HepG2 (cell line): ENCODE results near the gene NAV2. TPM values are rescaled to one million over a fixed set of nuclear protein-coding genes. Genes with fewer than 3 reads are reported as not detected.
A peak's percentile ranks its signal among the peaks of the same experiment; 100 is the strongest.

Experiments used
- DBP ChIP-seq: sonication (generic); formaldehyde crosslinking; IDR thresholded peaks from 2 replicates; pipeline ENCODE4 v1.4.0; 2020; ENCODE audit warnings: missing genetic modification reagents; ENCODE audit errors: not compliant biosample characterization
- HDAC2 ChIP-seq: sonication (generic); formaldehyde crosslinking; IDR thresholded peaks from 2 replicates; pipeline ENCODE4 v1.4.0; 2020; ENCODE audit warnings: missing genetic modification reagents
- HMGXB3 ChIP-seq: sonication (generic); formaldehyde crosslinking; IDR thresholded peaks from 2 replicates; pipeline ENCODE4 v1.4.0; 2020; ENCODE audit warnings: missing genetic modification reagents, borderline replicate concordance
- MLX ChIP-seq: IDR thresholded peaks from 2 replicates; pipeline ENCODE4 v1.6.1; 2016
- NCOA5 ChIP-seq: sonication (generic); formaldehyde crosslinking; IDR thresholded peaks from 2 replicates; pipeline ENCODE4 v1.4.0; 2020; ENCODE audit warnings: missing genetic modification reagents
- PAXIP1 ChIP-seq: sonication (generic); formaldehyde crosslinking; conservative IDR thresholded peaks from 2 replicates; pipeline ENCODE4 v1.4.0; 2020; ENCODE audit warnings: mild to moderate bottlenecking, missing genetic modification reagents, moderate library complexity
- RELA ChIP-seq: sonication (generic); formaldehyde crosslinking; IDR thresholded peaks from 2 replicates; pipeline ENCODE4 v1.4.0; 2020; ENCODE audit warnings: missing genetic modification reagents
- TBX2 ChIP-seq: sonication (generic); formaldehyde crosslinking; IDR thresholded peaks from 2 replicates; pipeline ENCODE4 v1.5.0; 2020; ENCODE audit warnings: missing genetic modification reagents, mild to moderate bottlenecking, borderline replicate concordance
- TRAFD1 ChIP-seq: sonication (generic); formaldehyde crosslinking; IDR thresholded peaks from 2 replicates; pipeline ENCODE4 v1.5.1; 2020; ENCODE audit warnings: missing genetic modification reagents, mild to moderate bottlenecking, borderline replicate concordance
- ZBTB46 ChIP-seq: sonication (generic); formaldehyde crosslinking; IDR thresholded peaks from 2 replicates; pipeline ENCODE4 v1.4.0; 2020; ENCODE audit warnings: mild to moderate bottlenecking, missing genetic modification reagents, borderline replicate concordance
- polyA plus RNA-seq, 8 experiments: library from polyadenylated mRNA; depleted of rRNA in 3 of 8; stranded (reverse) in 7 of 8; unstranded in 1 of 8; fragments of >200 nt; fragmentation: Illumina TruSeq in 4 of 8; extraction: Trizol in 4 of 8; gene quantifications; 2 replicates each; pipeline versions ENCODE4 v1.2.1 to v1.2.3, GENCODE V29; 2011 to 2016; ENCODE audit warnings: low read depth in 4 of 8, missing spikeins in 1 of 8, mixed read lengths in 1 of 8; ENCODE audit not compliant: insufficient read depth in 1 of 8
- total RNA-seq, 5 experiments: library from RNA; depleted of rRNA; stranded (reverse); fragments of >200 nt; fragmentation: Illumina TruSeq; extraction: Trizol; gene quantifications; 2 replicates each; pipeline ENCODE4 v1.2.3, GENCODE V29; 2016; ENCODE audit warnings: low read depth in 1 of 5
- TF ChIP-seq, protein P1 (sequence below), 2 experiments: fragments of 450-650 bp in 1 of 2; sonication (generic) in 1 of 2; formaldehyde crosslinking; IDR thresholded peaks; 2 replicates each; pipeline versions ENCODE4 v1.5.0 to v1.8.0; 2020 to 2022; ENCODE audit warnings: mild to moderate bottlenecking in 1 of 2, missing genetic modification reagents in 1 of 2

Gene NAV2
- total and polyA plus RNA-seq, 2 of the 13 experiments (the other 11 are each of a cell fraction or from before 2014, with no cell fraction given) = 9.3 to 34.6 TPM

DNA sequence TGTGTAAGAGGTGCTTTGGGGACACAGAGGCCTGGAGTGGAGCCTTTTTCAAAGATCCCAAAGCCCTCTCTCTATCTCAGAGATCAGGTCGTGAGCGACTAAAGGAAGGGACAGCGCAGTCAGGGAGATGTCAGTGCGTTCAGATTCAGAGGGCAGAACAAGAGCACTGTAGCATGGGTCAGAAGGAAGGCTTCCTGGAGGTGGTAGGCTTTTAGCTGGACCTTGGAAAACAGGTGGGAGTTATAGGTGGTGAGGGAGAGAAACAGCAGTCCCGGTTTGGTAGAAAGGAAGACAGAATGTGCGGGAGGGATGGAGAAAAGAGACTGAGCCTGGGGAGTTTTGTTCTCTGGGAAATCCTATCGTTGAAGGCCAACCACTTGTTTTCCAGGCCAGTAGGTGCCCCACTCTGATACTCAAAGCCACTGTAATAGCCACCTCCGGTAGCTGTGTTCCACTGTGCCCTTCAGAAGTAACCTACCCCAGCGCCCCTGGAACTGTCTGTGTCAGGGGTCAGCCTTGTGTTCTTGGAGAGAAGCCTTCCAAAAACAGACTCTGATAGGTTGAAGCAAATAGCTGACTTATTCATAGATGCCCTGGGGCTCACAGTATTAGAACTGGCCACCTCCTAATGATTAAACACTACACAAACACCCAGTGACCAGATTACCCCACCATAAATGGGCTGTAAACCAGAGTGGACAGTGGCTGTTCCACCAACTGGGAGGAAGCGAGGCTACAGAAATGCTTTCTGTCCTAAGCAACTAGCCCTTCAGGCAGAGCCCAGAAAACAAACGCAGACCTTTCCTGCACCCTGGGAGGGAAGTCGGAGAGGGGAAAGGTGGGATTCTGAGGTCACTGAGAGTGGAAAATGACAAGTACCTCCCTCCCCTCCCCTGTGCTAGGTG is 289.9 kb downstream of the NAV2 start (continued):
- TF ChIP-seq DBP (CRISPR knock-in tag) (no peak), HMGXB3 (CRISPR knock-in tag) (no peak), TBX2 (CRISPR knock-in tag) (peak; percentile 87), NCOA5 (CRISPR knock-in tag) (no peak), ZBTB46 (no peak), TRAFD1 (CRISPR knock-in tag) (no peak; the same call in 1 of the 2 replicates), MLX (CRISPR knock-in tag) (0 out of 2 replicates have a peak, but pooled peaks have one; percentile 25), PAXIP1 (peak; percentile 87), HDAC2 (peak; percentile 70), RELA (CRISPR knock-in tag) (no peak)
- TF ChIP-seq, protein P1, sequence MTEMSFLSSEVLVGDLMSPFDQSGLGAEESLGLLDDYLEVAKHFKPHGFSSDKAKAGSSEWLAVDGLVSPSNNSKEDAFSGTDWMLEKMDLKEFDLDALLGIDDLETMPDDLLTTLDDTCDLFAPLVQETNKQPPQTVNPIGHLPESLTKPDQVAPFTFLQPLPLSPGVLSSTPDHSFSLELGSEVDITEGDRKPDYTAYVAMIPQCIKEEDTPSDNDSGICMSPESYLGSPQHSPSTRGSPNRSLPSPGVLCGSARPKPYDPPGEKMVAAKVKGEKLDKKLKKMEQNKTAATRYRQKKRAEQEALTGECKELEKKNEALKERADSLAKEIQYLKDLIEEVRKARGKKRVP (CRISPR knock-in tag; IDR thresholded peaks at IDR 0.05) = no peak; a peak in 1 of 4 replicates
